ENCODE data around the gene NRIP1. TPM values are rescaled to one million over a fixed set of nuclear protein-coding genes. Genes with fewer than 3 reads are reported as not detected.

Gene NRIP1
- total and polyA plus RNA-seq, 2 of the 8 experiments (the other 6 are each of a cell fraction or from before 2014, with no cell fraction given) = 1.5 to 9.3 TPM

- no peak for DNase-seq (ENCODE audit: low read depth in 1 of 2, low spot score in 2 of 2)
- Histone ChIP-seq H3K4me1 (replicated peaks in 1 of 4; ENCODE audit: control insufficient read depth in 3 of 4, insufficient read depth in 4 of 4, low read length in 3 of 4) (peaks cover 0 to 3% (median 0%) of the 10 kb centered on the region in 4 experiments; a peak in 1 of 7 replicates), H3K9ac (replicated peaks in 1 of 4; ENCODE audit: extremely low read depth in 1 of 4, low read depth in 3 of 4, low read length in 3 of 4) (no peak overlapping the region), H3K79me2 (ENCODE audit: control insufficient read depth in 1 of 2, insufficient read depth in 2 of 2, low read length in 2 of 2) (no peaks in the 10 kb centered on the region), H3K23me2 (ENCODE audit: low read depth, low read length) (no peaks in the 10 kb centered on the region), H3K27ac (ENCODE audit: low read depth, low read length) (no peak overlapping the region), H3K27me3 (replicated peaks in 1 of 4; ENCODE audit: control insufficient read depth in 3 of 4, extremely low read depth in 1 of 4, insufficient read depth in 3 of 4, low read length in 3 of 4) (no peaks in the 10 kb centered on the region), H4K91ac (replicated peaks; ENCODE audit: insufficient read length, low read length) (no peak overlapping the region), H2BK5ac (ENCODE audit: low read depth, low read length) (no peak overlapping the region), H3K4me2 (ENCODE audit: insufficient read depth in 1 of 2, low read depth in 2 of 2, low read length in 2 of 2) (no peak overlapping the region), H3K4me3 (ENCODE audit: extremely low read depth in 1 of 4, insufficient read depth in 2 of 4, low read depth in 3 of 4, low read length in 4 of 4) (no peak overlapping the region), H2BK12ac (ENCODE audit: low read depth, low read length) (no peak overlapping the region), H3K56ac (replicated peaks; ENCODE audit: insufficient read length, low read depth, low read length) (no peak overlapping the region), H3K18ac (ENCODE audit: extremely low read depth, low read length) (no peak overlapping the region), H2BK15ac (ENCODE audit: low read length) (no peak overlapping the region), H2BK120ac (replicated peaks; ENCODE audit: low read depth, low read length) (no peak overlapping the region), H2AK5ac (ENCODE audit: low read depth, low read length) (no peak overlapping the region), H4K8ac (ENCODE audit: extremely low read depth, insufficient read depth, low read length) (no peak overlapping the region), H3K23ac (ENCODE audit: insufficient read length) (no peak overlapping the region), H4K20me1 (replicated peaks in 1 of 2; ENCODE audit: control insufficient read depth in 1 of 2, insufficient read depth in 2 of 2, low read length in 2 of 2) (no peaks in the 10 kb centered on the region), H2BK20ac (ENCODE audit: low read length) (no peak overlapping the region), H3K14ac (ENCODE audit: insufficient read length) (no peak overlapping the region), H3K36me3 (ENCODE audit: control insufficient read depth in 2 of 4, insufficient read depth in 4 of 4, low read length in 3 of 4) (no peaks in the 10 kb centered on the region), H3K9me3 (ENCODE audit: insufficient read depth in 2 of 2, low read depth in 1 of 2, low read length in 1 of 2) (no peaks in the 10 kb centered on the region), H4K5ac (ENCODE audit: insufficient read length, low read depth, low read length) (no peak overlapping the region), H2AFZ (ENCODE audit: low read length) (no peak overlapping the region), H3K4ac (replicated peaks; ENCODE audit: insufficient read length, low read depth, low read length) (no peak overlapping the region), H3K79me1 (ENCODE audit: low read depth, low read length) (no peaks in the 10 kb centered on the region)
- ChIA-PET POLR2A (ENCODE audit: partially characterized antibody) (no interaction called here), CTCF (ENCODE audit: partially characterized antibody) (no interaction called here)
- WGBS, 2 experiments (ENCODE audit: extremely low coverage in 1 of 2, insufficient coverage in 1 of 2, insufficient read length in 1 of 2, insufficient replicate concordance in 2 of 2, low coverage in 1 of 2, low lambda C conversion rate in 2 of 2, missing lambda C conversion rate in 1 of 2) = 89% methylated on average over 1 of the region's 1 CpG; no CpG with 5 or more reads in 1 of the 2 experiments
- no peak for FAIRE-seq
- TF ChIP-seq EP300 (IDR thresholded peaks at IDR 0.05; ENCODE audit: borderline replicate concordance in 1 of 2, low read depth in 2 of 2, low read length in 2 of 2) = no peak
- no peak for TF ChIP-seq TEAD4 (IDR thresholded peaks at IDR 0.05; ENCODE audit: low read depth, low read length)
- no peak for TF ChIP-seq SP4 (IDR thresholded peaks at IDR 0.05; ENCODE audit: low read length)
- TF ChIP-seq SUZ12 (IDR thresholded peaks at IDR 0.05; ENCODE audit: low read length) = no peak
- no peak for TF ChIP-seq SP2 (IDR thresholded peaks at IDR 0.05; ENCODE audit: low read length)
- no peak for TF ChIP-seq CTCF (IDR thresholded peaks at IDR 0.05; ENCODE audit: control extremely low read depth in 1 of 3, insufficient read depth in 1 of 3, low read depth in 1 of 3, low read length in 3 of 3)
- TF ChIP-seq ZNF274 (IDR thresholded peaks at IDR 0.05; ENCODE audit: borderline replicate concordance, extremely low read depth, low read length) = no peak
- TF ChIP-seq POU5F1 (IDR thresholded peaks at IDR 0.05; ENCODE audit: low read depth, low read length) = no peak
- TF ChIP-seq SIRT6 (IDR thresholded peaks at IDR 0.05; ENCODE audit: low read length) = no peak
- no peak for TF ChIP-seq RXRA (IDR thresholded peaks at IDR 0.05; ENCODE audit: insufficient read depth, low read depth, low read length)
- no peak for TF ChIP-seq SAP30 (IDR thresholded peaks at IDR 0.05; ENCODE audit: insufficient read depth, insufficient replicate concordance, low read length)
Observed at GRCh38 chr21:14922980-14923379, 141.8 kb downstream of the NRIP1 start.
